ENCODE results near the gene TCIRG1.

Gene TCIRG1

DNA sequence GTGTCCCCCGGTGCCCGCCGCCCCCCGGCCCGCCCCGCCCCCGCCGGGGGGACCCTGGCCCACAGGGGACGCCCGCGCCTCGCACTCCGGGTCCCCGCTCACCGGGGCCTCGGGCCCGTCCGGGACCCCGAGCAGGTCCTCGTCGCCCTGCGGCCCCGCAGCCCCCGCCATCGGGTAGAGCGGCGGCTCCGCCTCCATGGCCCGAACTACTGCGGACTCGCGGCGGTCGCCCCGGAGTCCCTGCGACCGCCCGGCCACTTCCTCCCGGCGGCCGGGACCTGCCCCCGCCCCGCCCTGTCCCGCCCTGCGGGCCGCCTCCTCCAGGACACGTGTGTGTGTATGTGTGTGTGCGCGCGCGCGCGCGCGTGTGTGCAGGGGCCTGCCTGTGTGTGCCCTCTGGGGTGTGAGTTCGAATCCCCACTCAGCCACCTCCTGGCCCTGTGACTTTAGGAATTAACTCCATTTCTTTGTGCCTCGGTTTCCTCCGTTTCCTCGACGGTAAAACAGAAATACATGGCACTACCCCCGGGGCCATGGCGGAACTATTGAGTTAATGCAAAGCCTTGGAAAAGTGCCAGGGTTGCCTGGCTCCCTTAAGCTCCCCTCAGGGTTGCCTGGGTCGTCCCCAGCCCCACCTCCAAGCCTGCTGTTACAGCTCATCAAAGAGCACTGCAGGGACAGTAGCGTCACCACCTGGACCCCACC is 34.8 kb upstream of the TCIRG1 start, which contains the start of gene UNC93B1:
Gene UNC93B1, minus strand, starts transcription at position 252 of the 705 bp plus-strand sequence. Its CDS starts 54 bp downstream, at position 198.
- Histone ChIP-seq H3K27me3 (ENCODE audit: insufficient read depth, poor library complexity, severe bottlenecking) (no peaks in the 10 kb centered on the region), H3K4me3 (replicated peaks; ENCODE audit: insufficient read depth, low read length) (peak within 1 kb of the TSS; percentile 73), H3K27ac (replicated peaks) (peak within 1 kb of the TSS; percentile 77)
- TF ChIP-seq, protein P1, sequence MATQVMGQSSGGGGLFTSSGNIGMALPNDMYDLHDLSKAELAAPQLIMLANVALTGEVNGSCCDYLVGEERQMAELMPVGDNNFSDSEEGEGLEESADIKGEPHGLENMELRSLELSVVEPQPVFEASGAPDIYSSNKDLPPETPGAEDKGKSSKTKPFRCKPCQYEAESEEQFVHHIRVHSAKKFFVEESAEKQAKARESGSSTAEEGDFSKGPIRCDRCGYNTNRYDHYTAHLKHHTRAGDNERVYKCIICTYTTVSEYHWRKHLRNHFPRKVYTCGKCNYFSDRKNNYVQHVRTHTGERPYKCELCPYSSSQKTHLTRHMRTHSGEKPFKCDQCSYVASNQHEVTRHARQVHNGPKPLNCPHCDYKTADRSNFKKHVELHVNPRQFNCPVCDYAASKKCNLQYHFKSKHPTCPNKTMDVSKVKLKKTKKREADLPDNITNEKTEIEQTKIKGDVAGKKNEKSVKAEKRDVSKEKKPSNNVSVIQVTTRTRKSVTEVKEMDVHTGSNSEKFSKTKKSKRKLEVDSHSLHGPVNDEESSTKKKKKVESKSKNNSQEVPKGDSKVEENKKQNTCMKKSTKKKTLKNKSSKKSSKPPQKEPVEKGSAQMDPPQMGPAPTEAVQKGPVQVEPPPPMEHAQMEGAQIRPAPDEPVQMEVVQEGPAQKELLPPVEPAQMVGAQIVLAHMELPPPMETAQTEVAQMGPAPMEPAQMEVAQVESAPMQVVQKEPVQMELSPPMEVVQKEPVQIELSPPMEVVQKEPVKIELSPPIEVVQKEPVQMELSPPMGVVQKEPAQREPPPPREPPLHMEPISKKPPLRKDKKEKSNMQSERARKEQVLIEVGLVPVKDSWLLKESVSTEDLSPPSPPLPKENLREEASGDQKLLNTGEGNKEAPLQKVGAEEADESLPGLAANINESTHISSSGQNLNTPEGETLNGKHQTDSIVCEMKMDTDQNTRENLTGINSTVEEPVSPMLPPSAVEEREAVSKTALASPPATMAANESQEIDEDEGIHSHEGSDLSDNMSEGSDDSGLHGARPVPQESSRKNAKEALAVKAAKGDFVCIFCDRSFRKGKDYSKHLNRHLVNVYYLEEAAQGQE (IDR thresholded peaks at IDR 0.05; ENCODE audit: insufficient replicate concordance, low read depth) = no peak
- TF ChIP-seq POLR2AphosphoS5 (IDR thresholded peaks at IDR 0.05; ENCODE audit: low read depth) = peak; percentile 38; the same call in 1 of the 2 replicates
- 0 out of 2 replicates have a peak, but pooled peaks have one; percentile 22 for TF ChIP-seq GABPA (IDR thresholded peaks at IDR 0.05; ENCODE audit: low read depth)
- TF ChIP-seq, protein P2, sequence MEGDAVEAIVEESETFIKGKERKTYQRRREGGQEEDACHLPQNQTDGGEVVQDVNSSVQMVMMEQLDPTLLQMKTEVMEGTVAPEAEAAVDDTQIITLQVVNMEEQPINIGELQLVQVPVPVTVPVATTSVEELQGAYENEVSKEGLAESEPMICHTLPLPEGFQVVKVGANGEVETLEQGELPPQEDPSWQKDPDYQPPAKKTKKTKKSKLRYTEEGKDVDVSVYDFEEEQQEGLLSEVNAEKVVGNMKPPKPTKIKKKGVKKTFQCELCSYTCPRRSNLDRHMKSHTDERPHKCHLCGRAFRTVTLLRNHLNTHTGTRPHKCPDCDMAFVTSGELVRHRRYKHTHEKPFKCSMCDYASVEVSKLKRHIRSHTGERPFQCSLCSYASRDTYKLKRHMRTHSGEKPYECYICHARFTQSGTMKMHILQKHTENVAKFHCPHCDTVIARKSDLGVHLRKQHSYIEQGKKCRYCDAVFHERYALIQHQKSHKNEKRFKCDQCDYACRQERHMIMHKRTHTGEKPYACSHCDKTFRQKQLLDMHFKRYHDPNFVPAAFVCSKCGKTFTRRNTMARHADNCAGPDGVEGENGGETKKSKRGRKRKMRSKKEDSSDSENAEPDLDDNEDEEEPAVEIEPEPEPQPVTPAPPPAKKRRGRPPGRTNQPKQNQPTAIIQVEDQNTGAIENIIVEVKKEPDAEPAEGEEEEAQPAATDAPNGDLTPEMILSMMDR (IDR thresholded peaks at IDR 0.05; ENCODE audit: insufficient read depth, low read length) = no peak
- peak; percentile 91 for TF ChIP-seq SPI1 (IDR thresholded peaks at IDR 0.05; ENCODE audit: borderline replicate concordance, low read depth)
- peak; percentile 91 to 95 for DNase-seq (ENCODE audit: low read depth in 1 of 2, low spot score in 1 of 2)

DNA sequence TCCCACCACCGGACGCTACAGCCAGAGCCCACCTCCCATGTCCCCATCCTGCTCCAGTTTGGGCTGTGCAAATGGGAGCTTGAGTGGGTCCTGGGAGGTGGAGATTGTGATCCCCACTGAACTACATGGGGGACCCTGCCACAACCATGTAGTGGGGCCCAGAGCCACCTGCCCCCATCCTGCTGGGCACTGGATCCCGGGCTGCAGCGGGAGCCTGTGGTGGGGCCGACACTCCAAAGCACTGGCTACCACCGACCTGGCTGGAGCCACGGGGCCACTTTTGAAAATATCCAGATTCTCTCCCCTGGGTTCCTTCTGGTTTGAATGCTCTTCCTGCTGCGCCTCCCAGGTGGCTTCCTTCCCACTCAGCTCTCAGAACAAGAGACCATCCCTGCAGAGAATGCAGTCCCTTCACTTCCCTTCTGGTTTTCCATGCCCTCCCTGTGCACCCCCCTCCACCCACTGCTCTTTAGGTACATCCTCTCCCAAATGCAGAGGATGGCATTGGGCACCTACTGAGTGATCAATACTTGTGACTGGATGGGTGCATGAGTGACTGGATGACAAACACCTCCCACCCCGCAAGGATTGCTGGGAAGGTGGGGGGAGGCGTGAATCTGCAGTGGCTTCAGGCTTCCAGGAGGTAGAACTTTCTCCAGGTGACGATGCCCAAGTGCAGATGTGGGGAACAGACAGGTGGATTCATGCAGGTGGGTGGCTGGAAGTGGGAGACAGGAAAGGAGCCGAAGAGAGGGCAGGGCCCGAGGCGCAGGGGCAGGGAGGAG is 34.1 kb upstream of the TCIRG1 start:
- no peak for DNase-seq (ENCODE audit: low read depth in 1 of 2, low spot score in 1 of 2)
- Histone ChIP-seq H3K4me3 (replicated peaks; ENCODE audit: insufficient read depth, low read length) (peak overlapping the region; percentile 73; the same call in 1 of the 2 replicates), H3K27me3 (ENCODE audit: insufficient read depth, poor library complexity, severe bottlenecking) (no peaks in the 10 kb centered on the region), H3K27ac (replicated peaks) (peak overlapping the region; percentile 77)
- TF ChIP-seq SPI1 (IDR thresholded peaks at IDR 0.05; ENCODE audit: borderline replicate concordance, low read depth) (no peak; the same call in 1 of the 2 replicates), POLR2AphosphoS5 (IDR thresholded peaks at IDR 0.05; ENCODE audit: low read depth) (no peak)
- TF ChIP-seq, protein P1 (IDR thresholded peaks at IDR 0.05; ENCODE audit: insufficient replicate concordance, low read depth) = no peak

DNA sequence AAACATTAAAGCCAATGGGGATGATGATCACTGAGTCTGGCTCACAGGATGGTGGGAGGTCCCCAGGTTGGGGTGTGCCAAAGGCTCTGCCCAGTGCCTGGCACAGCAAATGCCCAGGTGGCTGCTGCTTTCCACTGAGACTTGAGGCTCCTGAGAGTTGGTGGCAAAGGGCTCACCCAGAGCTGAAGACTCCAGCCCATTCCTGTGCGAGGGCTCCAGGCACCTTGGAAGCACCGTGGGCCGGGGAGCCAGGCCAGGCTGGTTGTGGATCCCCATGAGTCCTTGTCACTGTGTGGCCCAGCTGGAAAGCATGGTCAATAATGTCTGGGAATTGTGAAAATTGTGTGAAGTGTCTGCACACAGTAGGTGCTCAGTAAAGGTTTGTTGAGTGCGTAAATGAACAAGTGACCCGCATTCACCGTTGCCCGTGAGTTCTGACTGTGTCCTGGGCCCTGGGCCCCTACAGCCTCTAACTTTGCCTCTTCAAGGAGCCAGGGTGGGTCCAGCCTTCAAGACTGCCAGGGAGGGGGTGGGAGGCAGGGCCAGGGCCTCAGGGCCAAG is 32.1 kb upstream of the TCIRG1 start:
- H3K27me3 ChIP-seq (ENCODE audit: insufficient read depth, poor library complexity, severe bottlenecking) = no peaks in the 10 kb centered on the region
- DNase-seq (ENCODE audit: low read depth in 1 of 2, low spot score in 1 of 2) = no peak
- no peak overlapping the region for H3K4me3 ChIP-seq (replicated peaks; ENCODE audit: insufficient read depth, low read length)
- no peak overlapping the region for H3K27ac ChIP-seq (replicated peaks)
- TF ChIP-seq GABPA (IDR thresholded peaks at IDR 0.05; ENCODE audit: low read depth) = no peak
- TF ChIP-seq, protein P2 (IDR thresholded peaks at IDR 0.05; ENCODE audit: insufficient read depth, low read length) = no peak
- no peak for TF ChIP-seq POLR2AphosphoS5 (IDR thresholded peaks at IDR 0.05; ENCODE audit: low read depth)
- no peak for TF ChIP-seq SPI1 (IDR thresholded peaks at IDR 0.05; ENCODE audit: borderline replicate concordance, low read depth)
- TF ChIP-seq, protein P1 (IDR thresholded peaks at IDR 0.05; ENCODE audit: insufficient replicate concordance, low read depth) = no peak

Measured in HL-60 (cell line).